Left ventricle myocardium inferior (tissue), 1 donor: ENCODE data around the gene COL1A1. TPM values are rescaled to one million over a fixed set of nuclear protein-coding genes. Genes with fewer than 3 reads are reported as not detected.

Source experiments
- DNase-seq: peaks from one replicate; pipeline ENCODE4 v3.0.0-alpha.2; 2020
- H3K27ac ChIP-seq: fragments of 200-600 bp; replicated peaks from 2 replicates; pipeline ENCODE4 v1.8.0; 2021
- H3K27me3 ChIP-seq: fragments of 200-600 bp; 2 replicates; pipeline ENCODE4 v1.8.0; 2021; ENCODE audit warnings: low read depth
- H3K36me3 ChIP-seq: fragments of 200-600 bp; 2 replicates; pipeline ENCODE4 v1.8.0; 2021
- H3K4me1 ChIP-seq: fragments of 200-600 bp; 2 replicates; pipeline ENCODE4 v1.8.0; 2021
- H3K4me3 ChIP-seq: fragments of 200-600 bp; 2 replicates; pipeline ENCODE4 v1.8.0; 2021; ENCODE audit warnings: mild to moderate bottlenecking, moderate library complexity
- H3K9me3 ChIP-seq: fragments of 200-600 bp; replicated peaks from 2 replicates; pipeline ENCODE4 v1.8.0; 2021
- intact Hi-C: fragments of 100-400 bp; cut with micrococcal nuclease; formaldehyde crosslinking; loops from one replicate; pipeline ENCODE4 v1.11.0; 2022
- total RNA-seq: library from RNA; stranded (reverse); fragmentation: NEBNext Ultra II Directional; extraction: Animal tissue kit (Norgen Biotek cat#: 25700); gene quantifications from one replicate; pipeline ENCODE4 v1.2.1, GENCODE V29; 2021
- TF ChIP-seq, protein P1 (sequence below): fragments of 200-600 bp; IDR thresholded peaks from 2 replicates; pipeline ENCODE4 v1.8.0; 2021; ENCODE audit warnings: antibody characterized with exemption, mild to moderate bottlenecking, borderline replicate concordance
- donor health status: DM: no; HTN: yes; CAD: no; lungs with severe emphysema.

Gene COL1A1
- total RNA-seq, 1 donor from 2014 or later = 45.8 TPM

GRCh38 chr17:50203086-50203485 is 1.7 kb upstream of the COL1A1 start:
- no peak for DNase-seq
- H3K9me3 ChIP-seq = no peaks in the 10 kb centered on the region
- peaks cover 83% of the 10 kb centered on the region for H3K27me3 ChIP-seq
- intact Hi-C loops = loop anchor here (5.0 kb wide), 1 partner anchor 69 kb away; the partner anchor contains the start of gene TMEM92
- peaks cover 51% of the 10 kb centered on the region for H3K4me1 ChIP-seq
- peaks cover under 1% of the 10 kb centered on the region for H3K36me3 ChIP-seq
- TF ChIP-seq, protein P1, sequence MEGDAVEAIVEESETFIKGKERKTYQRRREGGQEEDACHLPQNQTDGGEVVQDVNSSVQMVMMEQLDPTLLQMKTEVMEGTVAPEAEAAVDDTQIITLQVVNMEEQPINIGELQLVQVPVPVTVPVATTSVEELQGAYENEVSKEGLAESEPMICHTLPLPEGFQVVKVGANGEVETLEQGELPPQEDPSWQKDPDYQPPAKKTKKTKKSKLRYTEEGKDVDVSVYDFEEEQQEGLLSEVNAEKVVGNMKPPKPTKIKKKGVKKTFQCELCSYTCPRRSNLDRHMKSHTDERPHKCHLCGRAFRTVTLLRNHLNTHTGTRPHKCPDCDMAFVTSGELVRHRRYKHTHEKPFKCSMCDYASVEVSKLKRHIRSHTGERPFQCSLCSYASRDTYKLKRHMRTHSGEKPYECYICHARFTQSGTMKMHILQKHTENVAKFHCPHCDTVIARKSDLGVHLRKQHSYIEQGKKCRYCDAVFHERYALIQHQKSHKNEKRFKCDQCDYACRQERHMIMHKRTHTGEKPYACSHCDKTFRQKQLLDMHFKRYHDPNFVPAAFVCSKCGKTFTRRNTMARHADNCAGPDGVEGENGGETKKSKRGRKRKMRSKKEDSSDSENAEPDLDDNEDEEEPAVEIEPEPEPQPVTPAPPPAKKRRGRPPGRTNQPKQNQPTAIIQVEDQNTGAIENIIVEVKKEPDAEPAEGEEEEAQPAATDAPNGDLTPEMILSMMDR = no peak
- no peak overlapping the region for H3K4me3 ChIP-seq
- no peak overlapping the region for H3K27ac ChIP-seq

DNA sequence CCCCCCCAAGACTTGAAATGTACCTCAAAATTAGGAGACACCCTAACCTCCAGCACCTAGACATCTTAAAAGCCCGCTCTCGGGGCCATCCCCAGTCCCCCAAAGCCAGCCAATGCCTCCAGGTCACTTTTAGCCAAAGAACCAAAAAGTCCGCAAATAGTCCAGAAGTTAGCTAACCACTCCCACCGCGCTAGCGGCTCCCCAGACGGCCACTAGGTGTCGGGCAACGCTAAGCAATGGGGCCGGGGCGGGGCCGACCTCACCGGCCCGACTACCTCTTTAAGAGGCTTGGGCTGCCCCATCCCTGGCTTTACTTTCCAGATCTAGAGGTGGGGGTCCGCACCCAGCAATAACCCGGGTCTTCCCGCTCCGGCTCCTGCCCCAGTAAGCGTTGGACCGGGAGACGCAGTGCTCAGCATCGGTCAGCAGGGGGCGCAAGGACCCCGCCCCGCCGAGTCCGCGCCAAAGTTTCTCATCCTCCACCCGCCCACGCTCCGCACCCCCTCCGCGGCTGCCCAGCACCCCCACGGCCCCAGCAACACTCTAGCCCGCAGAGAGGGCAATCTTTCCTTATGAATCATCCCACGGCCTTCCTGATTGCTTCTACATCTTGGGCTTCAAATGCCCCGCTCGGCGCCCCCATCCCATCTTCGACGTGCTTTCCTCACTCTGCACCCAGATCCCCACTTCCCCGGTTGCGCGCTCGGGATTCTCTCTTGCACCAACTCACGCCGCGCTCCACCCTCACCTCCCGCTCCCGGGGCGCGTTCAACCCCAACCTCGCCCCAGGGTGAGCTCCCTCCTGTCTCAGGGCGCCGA is 765 bp downstream of the COL1A1 start:
- intact Hi-C loops = loop anchor here (5.0 kb wide), 1 partner anchor 72 kb away; the partner anchor contains the start of gene TMEM92
- H3K27me3 ChIP-seq = peaks cover 59% of the 10 kb centered on the region
- H3K36me3 ChIP-seq = peaks cover 24% of the 10 kb centered on the region

DNA sequence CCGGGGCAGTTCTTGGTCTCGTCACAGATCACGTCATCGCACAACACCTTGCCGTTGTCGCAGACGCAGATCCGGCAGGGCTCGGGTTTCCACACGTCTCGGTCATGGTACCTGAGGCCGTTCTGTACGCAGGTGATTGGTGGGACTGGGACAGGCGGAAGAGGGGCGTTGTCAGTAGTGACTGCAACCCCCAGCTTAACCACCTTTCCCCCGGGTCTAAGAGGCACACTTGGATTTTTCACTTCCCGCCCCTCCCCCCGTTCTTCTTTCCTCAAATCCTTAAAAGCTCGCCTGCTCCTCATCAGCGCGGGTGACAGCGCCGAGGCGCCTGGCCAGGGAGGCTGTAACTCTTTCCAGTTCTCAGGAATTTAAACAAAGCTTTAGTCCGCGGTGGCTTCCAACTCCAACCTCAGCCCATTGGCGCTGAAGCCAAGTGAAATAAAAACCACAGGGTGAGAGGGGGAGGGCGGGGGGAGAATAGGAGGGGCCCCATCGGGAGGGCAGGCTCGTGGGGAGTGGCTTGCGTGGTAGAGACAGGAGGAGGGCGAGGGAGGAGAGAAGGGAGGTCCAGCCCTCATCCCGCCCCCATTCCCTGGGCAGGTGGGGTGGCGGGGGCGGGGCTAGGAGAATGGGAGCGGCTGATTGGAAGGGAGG is 1.5 kb downstream of the COL1A1 start:
- Histone ChIP-seq H3K4me1 (peaks cover 42% of the 10 kb centered on the region), H3K27me3 (peaks cover 54% of the 10 kb centered on the region), H3K9me3 (no peaks in the 10 kb centered on the region), H3K36me3 (peaks cover 31% of the 10 kb centered on the region), H3K4me3 (peak overlapping the region; percentile 72), H3K27ac (peak overlapping the region; percentile 88)
- TF ChIP-seq, protein P1 = no peak
- DNase-seq = peak; percentile 90
- intact Hi-C loops = loop anchor here (5.0 kb wide), 1 partner anchor 72 kb away; the partner anchor contains the start of gene TMEM92

More for the DNA sequence above, 765 bp downstream of the COL1A1 start:
- H3K4me1 ChIP-seq = peaks cover 48% of the 10 kb centered on the region
- DNase-seq = peak; percentile 88
- peak overlapping the region; percentile 88 for H3K27ac ChIP-seq
- TF ChIP-seq, protein P1 = peak; percentile 99
- no peaks in the 10 kb centered on the region for H3K9me3 ChIP-seq
- H3K4me3 ChIP-seq = peak overlapping the region; percentile 72

- peak overlapping the region; percentile 88 for H3K27ac ChIP-seq
- peak overlapping the region; percentile 72 for H3K4me3 ChIP-seq
- intact Hi-C loops = no loop called here
- peak; percentile 18 for DNase-seq
- TF ChIP-seq, protein P1 = no peak
- peaks cover 42% of the 10 kb centered on the region for H3K4me1 ChIP-seq
- peaks cover 48% of the 10 kb centered on the region for H3K27me3 ChIP-seq
- H3K9me3 ChIP-seq = no peaks in the 10 kb centered on the region
- H3K36me3 ChIP-seq = peaks cover 37% of the 10 kb centered on the region
Observed at GRCh38 chr17:50199211-50199802, 2.1 kb downstream of the COL1A1 start.

DNA sequence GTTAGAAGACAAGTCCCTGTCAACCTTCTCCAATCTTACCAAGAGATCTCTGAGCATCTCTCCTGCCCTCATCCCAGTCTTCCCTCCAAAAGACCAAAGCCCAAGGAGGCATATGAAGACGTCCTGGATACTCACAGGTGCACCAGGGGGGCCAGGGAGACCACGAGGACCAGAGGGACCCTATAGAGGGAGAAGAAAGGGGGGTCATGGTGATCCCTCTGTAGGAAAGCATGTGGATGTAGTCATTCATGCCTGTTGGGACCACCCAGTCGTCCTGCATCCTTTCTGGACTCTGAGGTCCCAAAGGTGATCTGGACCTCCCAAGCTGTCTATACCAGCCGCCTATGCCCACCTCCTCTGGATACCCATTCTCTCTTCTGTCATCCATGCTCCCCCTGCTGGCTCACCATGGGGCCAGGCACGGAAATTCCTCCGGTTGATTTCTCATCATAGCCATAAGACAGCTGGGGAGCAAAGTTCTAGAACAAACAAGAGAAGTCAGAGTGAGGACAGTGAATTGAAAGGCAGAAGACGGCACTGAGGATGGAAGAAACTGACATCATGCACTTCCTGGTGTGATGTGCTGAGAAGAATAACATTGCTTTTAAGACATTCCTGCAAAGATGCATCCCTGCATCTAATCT is 3.3 kb downstream of the COL1A1 start:
- Histone ChIP-seq H3K9me3 (no peaks in the 10 kb centered on the region), H3K27ac (peak overlapping the region; percentile 88), H3K36me3 (peaks cover 48% of the 10 kb centered on the region), H3K4me1 (peaks cover 42% of the 10 kb centered on the region), H3K27me3 (peaks cover 36% of the 10 kb centered on the region), H3K4me3 (no peak overlapping the region)
- TF ChIP-seq, protein P1 = peak; percentile 73
- intact Hi-C loops = no loop called here
- no peak for DNase-seq
